Dermis blood vessel endothelial cell (primary cell): Measurements from ENCODE around the gene STPG3. TPM values are rescaled to one million over a fixed set of nuclear protein-coding genes. Genes with fewer than 3 reads are reported as not detected.

ENCODE experiments used
- total RNA-seq: library from RNA; depleted of rRNA; stranded (reverse); fragments of >200 nt; gene quantifications from 2 replicates; pipeline ENCODE4 v1.2.3, GENCODE V29; 2014

STPG3 gene
- total RNA-seq, 1 donor from 2014 or later, result 0.34 TPM

Other genes starting within 250 kb of the STPG3 start
- 8.5 and 13.3 TPM in 2 replicates for gene ABCA2, start 223.0 kb upstream of the STPG3 start, total RNA-seq
- gene FUT7, start 219.2 kb upstream of the STPG3 start, total RNA-seq, result not detected in 2 replicates
- gene NPDC1, start 205.1 kb upstream of the STPG3 start, total RNA-seq, result 39.7 and 46.8 TPM in 2 replicates
- not detected in 2 replicates for gene ENTPD2, start 197.2 kb upstream of the STPG3 start, total RNA-seq
- gene SAPCD2, start 180.7 kb upstream of the STPG3 start, total RNA-seq, result 6.0 and 36.3 TPM in 2 replicates
- gene UAP1L1, start 173.8 kb upstream of the STPG3 start, total RNA-seq, result 27.0 and 27.2 TPM in 2 replicates
- 73.1 and 76.6 TPM in 2 replicates for gene MAN1B1, start 164.3 kb upstream of the STPG3 start, total RNA-seq
- 81.5 and 98.5 TPM in 2 replicates for gene DPP7, start 136.6 kb upstream of the STPG3 start, total RNA-seq
- gene GRIN1, start 112.1 kb upstream of the STPG3 start, total RNA-seq, result 0.05 and 0.17 TPM in 2 replicates
- not detected in 2 replicates for gene LRRC26, start 81.2 kb upstream of the STPG3 start, total RNA-seq
- gene TMEM210, start 79.2 kb upstream of the STPG3 start, total RNA-seq, result not detected in 2 replicates
- gene ANAPC2, start 62.7 kb upstream of the STPG3 start, total RNA-seq, result 23.1 and 33.6 TPM in 2 replicates
- gene SSNA1, start 62.6 kb upstream of the STPG3 start, total RNA-seq, result 112 and 128 TPM in 2 replicates
- gene TPRN, start 50.5 kb upstream of the STPG3 start, total RNA-seq, result 4.6 and 6.6 TPM in 2 replicates
- gene TMEM203, start 45.6 kb upstream of the STPG3 start, total RNA-seq, result 31.1 TPM in 2 replicates
- gene NDOR1, start 45.6 kb upstream of the STPG3 start, total RNA-seq, result 3.4 and 5.8 TPM in 2 replicates
- 0.14 TPM in 1 of 2 replicates, not detected in the other for gene RNF208, start 29.0 kb upstream of the STPG3 start, total RNA-seq
- 0.17 and 0.37 TPM in 2 replicates for gene CYSRT1, start 26.1 kb upstream of the STPG3 start, total RNA-seq
- not detected in 2 replicates for gene RNF224, start 23.8 kb upstream of the STPG3 start, total RNA-seq
- gene SLC34A3, start 20.4 kb upstream of the STPG3 start, total RNA-seq, result not detected in 2 replicates
- gene TUBB4B, start 10.0 kb upstream of the STPG3 start, total RNA-seq, result 128 and 305 TPM in 2 replicates
- 55.3 and 83.7 TPM in 2 replicates for gene NELFB, start 4.0 kb downstream of the STPG3 start, total RNA-seq
- 29.8 and 46.0 TPM in 2 replicates for gene TOR4A, start 26.4 kb downstream of the STPG3 start, total RNA-seq
- 64.3 and 82.2 TPM in 2 replicates for gene NRARP, start 51.0 kb downstream of the STPG3 start, total RNA-seq
- gene EXD3, start 171.9 kb downstream of the STPG3 start, total RNA-seq, result 32.9 and 43.1 TPM in 2 replicates
- 1.5 and 2.6 TPM in 2 replicates for gene NOXA1, start 172.1 kb downstream of the STPG3 start, total RNA-seq
- gene ENTPD8, start 190.1 kb downstream of the STPG3 start, total RNA-seq, result 0.23 and 0.34 TPM in 2 replicates
- 32.7 and 32.8 TPM in 2 replicates for gene NSMF, start 208.0 kb downstream of the STPG3 start, total RNA-seq